ENCODE data around the gene RAB11A.

- no peak for TF ChIP-seq POLR2AphosphoS5 (IDR thresholded peaks at IDR 0.05; ENCODE audit: borderline replicate concordance, low read depth, low read length)
- no peak for TF ChIP-seq EZH2 (IDR thresholded peaks at IDR 0.05)
- no peak for TF ChIP-seq FOXP2 (optimal IDR thresholded peaks at IDR 0.05; ENCODE audit: control extremely low read depth, extremely low read length, insufficient read depth)
These were observed 8.5 kb downstream of the RAB11A start for GRCh38 chr15:65877749-65878148.

Data from SK-N-MC (cell line).